ENCODE results near the gene SLC24A3.

DNA sequence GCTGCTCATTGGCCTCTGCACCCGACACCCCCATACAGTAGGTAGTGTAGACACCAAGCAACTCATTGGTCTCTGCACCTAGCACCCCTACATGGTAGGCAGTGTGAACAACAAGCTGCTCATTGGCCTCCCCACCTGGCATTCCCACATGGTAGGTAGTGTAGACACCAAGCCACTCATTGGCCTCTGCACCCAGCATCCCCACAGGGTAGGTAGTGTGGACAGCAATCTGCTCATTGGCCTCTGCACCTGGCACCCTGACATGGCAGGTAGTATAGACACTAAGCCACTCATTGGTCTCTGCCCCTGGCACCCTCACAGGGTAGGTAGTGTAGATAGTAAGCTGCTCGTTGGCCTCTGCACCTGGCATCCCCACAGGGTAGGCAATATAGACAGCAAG is 226.0 kb downstream of the SLC24A3 start:
- TF ChIP-seq, protein P1, sequence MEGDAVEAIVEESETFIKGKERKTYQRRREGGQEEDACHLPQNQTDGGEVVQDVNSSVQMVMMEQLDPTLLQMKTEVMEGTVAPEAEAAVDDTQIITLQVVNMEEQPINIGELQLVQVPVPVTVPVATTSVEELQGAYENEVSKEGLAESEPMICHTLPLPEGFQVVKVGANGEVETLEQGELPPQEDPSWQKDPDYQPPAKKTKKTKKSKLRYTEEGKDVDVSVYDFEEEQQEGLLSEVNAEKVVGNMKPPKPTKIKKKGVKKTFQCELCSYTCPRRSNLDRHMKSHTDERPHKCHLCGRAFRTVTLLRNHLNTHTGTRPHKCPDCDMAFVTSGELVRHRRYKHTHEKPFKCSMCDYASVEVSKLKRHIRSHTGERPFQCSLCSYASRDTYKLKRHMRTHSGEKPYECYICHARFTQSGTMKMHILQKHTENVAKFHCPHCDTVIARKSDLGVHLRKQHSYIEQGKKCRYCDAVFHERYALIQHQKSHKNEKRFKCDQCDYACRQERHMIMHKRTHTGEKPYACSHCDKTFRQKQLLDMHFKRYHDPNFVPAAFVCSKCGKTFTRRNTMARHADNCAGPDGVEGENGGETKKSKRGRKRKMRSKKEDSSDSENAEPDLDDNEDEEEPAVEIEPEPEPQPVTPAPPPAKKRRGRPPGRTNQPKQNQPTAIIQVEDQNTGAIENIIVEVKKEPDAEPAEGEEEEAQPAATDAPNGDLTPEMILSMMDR (IDR thresholded peaks at IDR 0.05; ENCODE audit: low read depth, low read length) = no peak
- no peak for TF ChIP-seq EZH2phosphoT487 (IDR thresholded peaks at IDR 0.05; ENCODE audit: low read depth)
